DMS114 treated with DMSO at 0.1 percent for 48 hours (cell line): ENCODE measurements around the gene RAPH1.
"Not testable (repeated sequence)": the region's sequence is repeated elsewhere in the genome, so short reads cannot be mapped to it uniquely, and the experiment has no call there.

Source experiments
- DNase-seq: peaks from one replicate; lab custom pipeline; 2025; ENCODE audit not compliant: unreplicated experiment; lab: John Stamatoyannopoulos, UW

Gene RAPH1

DNA sequence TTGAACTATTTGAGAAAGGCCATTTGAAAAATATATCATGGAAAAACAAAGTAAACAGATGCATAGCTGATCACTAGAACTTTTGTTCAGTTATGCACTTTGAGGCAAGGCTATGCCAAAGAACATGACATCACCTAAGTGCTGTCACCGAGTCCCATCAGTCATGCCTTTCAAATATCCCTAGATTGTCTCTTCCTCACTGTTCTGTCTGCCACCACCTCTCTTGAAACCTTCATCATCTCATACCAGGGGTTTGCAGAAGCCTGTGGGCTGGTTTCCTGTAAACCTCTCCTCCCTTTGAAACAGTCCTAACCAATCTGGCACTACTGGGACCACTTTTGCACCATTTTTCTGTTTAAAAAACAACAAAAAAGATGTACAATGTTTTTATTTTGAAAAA is 12.3 kb upstream of the RAPH1 start:
- DNase-seq: no peak

DNA sequence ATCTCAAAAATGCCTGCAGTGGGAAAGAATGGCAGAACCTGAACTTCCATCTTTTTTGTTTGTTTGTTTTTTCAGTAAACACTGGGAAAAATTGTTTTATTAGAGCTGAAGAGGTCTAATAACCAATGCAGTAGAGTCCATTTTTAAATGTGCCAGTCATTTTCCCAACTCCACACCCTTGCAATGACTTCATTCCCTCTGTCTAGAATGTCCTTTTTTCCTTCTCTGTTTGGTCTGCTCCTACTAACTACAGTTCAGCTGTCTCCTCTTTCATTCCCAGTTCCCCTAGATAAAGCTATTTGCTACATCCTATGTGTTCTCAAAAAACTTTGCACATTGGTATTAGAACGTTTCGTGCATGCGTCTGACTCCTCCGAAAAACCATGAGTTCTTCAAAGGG is 9.3 kb upstream of the RAPH1 start:
- no peak for DNase-seq

DNA sequence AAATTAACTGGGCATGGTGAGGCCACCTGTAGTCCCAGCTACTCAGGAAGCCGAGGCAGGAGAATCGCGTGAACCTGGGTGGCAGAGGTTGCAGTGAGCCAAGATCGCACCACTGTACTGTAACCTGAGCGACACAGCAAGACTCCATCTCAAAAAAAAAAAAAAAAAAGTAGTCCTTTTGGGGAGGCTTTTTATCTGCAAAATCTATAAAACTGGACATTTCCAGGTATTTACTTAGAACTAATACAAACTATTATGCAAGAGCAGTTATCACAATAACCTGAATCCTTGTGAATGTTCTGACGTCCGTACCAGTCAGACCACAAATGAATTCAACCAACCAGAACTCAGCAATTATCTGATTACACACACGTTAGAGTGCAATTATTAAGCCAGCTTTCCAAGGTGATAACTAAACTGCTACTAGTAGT is 8.8 kb upstream of the RAPH1 start:
- no peak for DNase-seq

DNA sequence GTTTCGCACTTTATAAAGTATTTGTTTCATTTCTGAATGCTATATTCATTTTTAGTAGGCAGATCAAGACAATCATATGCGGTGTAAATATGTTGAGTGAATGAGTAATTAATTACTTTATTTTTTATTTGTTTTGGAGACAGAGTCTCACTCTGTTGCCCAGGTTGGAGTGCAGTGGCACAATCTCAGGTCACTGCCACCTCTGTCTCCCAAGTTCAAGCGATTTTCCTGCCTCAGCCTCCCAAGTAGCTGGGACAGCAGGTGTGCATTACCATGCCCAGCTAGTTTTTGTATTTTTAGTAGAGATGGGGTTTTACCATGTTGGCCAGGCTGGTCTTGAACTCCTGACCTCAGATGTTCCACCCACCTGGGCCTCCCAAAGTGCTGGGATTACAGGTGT is 5.5 kb upstream of the RAPH1 start:
- DNase-seq: not testable (repeated sequence)

DNA sequence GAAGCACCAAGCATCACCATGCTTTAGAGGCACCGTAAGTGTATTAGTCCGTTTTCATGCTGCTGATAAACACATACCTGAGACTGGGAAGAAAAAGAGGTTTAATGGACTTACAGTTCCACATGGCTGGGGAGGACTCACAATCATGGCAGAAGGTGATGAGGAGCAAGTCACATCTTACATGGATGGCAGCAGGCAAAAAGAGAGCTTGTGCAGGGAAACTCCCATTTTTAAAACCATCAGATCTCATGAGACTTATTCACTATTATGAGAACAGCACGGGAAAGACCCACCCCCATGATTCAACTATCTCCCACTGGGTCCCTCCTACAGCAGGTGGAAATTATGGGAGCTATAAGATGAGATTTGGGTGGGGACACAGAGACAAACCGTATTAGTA is 3.1 kb upstream of the RAPH1 start:
- DNase-seq: not testable (repeated sequence)

DNA sequence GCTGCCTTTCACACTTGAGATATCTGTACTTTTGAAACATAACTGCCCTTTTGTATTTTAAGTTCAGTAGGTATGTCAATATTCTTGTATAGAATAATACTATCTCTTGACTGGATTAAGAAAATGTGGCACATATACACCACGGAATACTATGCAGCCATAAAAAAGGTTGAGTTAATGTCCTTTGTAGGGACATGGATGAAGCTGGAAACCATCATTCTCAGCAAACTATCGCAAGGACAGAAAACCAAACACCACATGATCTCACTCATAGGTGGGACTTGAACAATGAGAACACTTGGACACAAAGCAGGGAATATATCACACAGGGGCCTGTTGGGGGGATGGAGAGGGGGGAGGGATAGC is 1.5 kb upstream of the RAPH1 start:
- DNase-seq: not testable (repeated sequence)

DNA sequence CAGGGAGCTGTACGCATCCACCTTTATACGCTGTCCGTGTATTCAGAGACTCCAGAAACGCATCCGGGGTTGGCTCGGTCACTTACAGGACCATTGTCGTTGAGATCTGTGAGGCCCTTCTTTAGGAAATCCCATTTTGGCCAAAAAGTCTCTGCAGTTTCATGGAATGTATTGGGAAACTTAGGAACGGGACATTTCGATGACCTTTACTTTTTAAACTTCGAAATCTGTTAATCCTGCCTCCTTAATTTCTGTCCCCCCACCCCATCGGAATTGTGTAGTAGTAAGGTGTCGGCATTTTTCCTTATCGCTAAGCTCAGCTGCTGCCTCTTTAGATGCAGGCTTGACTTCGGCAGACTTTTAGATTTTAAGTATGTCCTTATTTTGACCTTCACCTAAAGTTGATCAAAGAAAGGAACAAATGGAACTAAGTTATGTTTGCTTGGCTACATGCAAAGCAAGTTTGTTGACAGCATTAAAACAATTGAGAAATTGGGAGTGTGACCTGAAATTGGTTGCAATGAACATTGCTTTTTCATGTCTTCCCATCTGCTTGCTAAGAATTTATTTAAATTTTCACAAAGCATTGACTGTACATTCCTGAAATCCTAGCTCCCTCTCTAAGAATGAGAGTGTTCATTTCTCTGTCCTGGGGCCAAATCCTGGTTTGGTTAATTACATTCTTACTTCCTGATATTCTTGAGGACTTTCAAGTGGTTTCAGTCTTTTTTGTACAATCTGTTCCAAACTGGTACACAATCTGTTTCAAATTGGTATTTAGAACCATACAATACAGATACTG is 884 bp upstream of the RAPH1 start:
- DNase-seq: no peak

DNA sequence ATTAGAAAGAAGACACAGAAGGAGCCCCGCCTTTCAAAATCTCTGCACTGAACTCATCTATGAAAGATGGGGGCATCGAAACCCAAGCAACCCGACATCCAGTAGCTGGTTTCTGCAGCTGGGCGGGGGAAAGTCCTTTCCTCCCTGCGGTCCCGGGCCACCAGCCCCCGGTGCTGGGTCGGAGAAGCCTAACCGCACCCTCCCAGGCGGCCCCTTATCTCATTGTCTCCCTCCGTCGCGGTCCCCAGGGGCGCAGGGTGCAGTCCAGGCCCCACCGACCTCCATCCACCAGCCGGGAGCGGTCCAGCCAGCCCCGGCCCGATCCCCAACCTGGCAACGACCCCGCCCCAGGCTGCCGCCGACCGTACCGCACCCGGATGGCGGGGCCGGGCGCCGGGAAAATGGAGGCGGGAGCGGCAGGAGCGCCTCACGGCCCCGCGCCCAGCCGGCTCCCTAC is 452 bp downstream of the RAPH1 start:
- DNase-seq: no peak

DNA sequence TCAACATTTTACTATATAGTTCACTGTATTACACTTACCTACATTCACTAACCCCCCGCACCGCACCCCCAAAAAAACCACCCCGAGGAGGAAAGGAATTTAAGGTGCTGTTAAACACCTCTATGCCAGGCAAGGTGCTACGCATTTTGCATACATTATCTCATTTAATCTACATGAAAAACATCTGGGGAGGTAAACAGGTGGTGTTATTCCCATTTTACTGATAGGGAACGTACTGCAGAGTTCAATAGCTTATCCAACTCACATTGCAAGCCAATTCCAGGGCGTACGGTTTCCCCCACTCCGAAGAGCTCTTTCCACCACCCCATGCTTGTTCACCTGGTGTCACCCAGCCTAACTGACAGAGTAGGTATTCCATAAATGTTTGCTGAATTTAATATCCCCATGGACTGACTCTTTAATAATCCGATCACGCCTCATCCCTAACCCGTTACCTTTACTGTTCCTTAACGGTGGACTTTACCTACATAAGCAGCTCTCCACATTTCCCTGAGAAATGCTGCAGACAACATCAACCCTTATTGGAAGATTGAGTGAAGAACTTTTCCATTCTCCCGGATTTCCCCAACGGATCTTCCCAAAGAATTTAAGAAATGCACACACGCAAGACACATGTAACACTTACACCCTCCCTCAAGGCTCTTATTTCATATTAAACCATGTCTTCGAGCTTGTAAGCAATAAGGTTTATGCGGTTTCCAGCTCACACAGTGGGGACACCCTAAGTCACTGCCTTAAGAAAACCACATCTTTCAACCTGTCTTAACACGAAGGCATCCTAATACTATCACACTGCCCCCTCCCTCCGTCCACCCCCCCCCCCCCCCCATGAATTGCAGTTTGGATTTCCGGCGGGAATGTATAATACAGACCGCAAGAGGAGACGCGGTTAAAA is 1.2 kb downstream of the RAPH1 start:
- no peak for DNase-seq

DNA sequence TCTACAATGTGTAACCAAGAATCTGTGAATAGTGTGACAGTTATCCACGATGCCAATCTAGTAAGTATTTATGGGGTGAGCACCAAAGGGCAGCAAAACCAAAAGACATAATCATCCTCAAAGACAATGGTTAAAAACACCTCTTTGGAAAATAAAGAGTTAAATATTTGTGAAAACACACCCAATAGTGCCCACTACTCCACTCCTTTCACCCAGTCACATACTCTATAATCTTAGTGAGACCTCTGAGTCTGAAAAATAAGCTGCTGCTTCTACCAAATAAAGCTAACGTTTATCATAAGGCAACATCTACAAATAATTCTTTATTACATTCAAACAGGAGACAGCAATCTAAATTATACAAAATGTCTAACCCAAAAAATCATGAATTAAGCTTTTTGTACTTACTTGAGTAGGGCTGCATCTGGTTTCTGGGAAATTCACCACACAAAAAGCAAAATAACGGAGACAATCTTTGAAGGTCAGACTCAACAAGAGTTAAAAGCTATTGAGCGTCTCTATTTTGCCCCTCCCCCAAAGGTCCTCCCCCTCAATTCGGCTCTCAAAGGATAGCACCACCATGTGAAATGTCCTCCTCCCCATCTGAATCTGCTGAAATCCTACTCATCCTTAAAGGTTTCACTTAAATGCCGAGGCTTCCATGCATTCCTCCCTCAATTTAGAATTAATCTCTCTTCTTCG is 2.0 kb downstream of the RAPH1 start:
- peak; percentile 30 for DNase-seq

DNA sequence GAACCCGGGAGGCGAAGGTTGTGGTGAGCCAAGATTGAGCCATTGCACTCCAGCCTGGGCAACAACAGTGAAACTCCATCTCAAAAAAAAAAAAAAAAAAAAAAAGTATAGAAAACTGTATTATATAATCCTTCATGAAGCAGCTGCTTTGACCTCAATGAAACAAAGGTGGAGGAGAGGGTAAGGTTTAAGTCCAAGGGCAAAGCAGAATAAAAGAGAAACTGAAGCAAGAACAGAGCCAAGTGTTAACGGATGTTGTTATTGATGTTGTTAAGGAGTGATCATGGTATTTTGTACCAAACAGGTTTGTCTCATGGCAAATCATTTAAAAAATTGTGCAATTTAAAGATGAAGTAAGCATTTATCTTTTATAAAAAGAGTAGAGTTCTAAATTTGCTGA is 7.4 kb downstream of the RAPH1 start:
- DNase-seq: no peak

DNA sequence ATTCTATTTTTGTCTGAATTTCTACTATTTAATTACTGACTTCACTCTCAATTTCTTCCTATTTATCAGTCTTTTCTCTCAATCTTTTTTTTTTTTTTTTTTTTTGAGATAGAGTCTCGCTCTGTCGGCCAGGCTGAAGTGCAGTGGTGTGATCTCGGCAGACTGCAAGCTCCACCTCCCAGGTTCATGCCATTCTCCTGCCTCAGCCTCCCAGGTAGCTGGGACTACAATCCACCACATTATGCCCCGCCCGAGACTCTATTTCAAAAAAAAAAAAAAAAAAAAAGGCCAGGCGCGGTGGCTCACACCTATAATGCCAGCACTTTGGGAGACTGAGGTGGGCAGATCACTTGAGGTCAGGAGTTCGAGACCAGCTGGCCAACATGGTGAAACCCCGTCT is 21.8 kb downstream of the RAPH1 start:
- DNase-seq: not testable (repeated sequence)

DNA sequence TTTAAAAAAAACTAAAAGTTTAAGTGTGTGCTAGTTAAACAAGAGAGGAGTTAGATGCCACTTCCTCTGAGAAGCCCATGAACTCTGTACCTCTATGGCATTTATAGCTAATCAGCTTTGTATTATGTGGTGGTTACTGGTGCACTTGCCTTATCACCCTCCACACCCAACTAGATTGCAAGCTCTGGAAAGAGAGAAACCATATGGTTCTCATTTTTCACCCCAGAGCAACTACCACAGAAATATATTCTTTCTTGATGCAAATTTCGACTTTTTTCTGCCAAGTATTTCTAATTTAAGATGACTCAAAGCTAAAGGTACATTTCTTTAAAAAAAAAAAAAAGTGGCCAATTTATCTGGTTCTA is 24.2 kb downstream of the RAPH1 start:
- DNase-seq: no peak

DNA sequence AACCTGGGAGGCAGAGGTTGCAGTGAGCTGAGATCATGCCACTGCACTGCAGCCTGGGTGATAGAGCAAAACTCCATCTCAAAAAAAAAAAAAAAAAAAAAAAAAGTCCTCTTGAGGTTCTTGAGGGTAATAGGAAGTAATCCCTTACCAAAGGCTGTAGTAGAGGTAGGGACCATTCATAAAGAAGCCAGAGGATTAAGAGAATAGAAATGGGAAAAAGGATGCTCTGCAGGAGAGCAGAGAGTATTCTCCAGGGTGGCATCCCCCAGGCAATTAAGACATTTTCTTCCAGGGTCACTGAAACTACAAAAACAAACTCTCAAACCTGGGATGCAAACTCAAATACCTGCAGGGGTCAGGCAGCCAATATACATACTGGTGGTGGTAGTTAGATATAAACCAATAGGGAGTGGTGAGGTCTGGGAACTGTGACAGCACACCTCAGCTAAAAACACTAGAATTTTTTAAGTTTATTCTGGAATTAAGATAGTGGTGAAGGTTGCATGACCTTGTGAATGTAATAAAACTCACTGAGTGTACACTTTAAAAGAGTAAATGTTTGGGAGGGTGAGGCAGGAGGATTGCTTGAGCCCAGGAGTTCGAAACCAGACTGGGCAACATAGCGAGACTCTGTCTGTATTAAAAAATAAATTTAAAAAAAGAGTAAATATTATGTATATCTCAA is 24.7 kb downstream of the RAPH1 start:
- no peak for DNase-seq

DNA sequence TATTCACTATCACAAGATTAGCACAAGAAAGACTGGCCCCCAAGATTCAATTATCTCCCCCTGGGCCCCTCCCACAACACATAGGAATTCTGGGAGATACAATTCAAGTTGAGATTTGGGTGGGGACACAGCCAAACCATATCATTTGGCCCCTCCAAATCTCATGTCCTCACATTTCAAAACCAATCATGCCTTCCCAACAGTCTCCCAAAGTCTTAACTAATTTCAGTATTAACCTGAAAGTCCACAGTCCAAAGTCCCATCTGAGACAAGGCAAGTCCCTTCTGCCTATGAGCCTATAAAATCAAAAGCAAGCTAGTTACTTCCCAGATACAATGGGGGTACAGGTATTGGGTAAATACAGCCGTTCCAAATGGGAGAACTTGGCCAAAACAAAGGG is 31.6 kb downstream of the RAPH1 start:
- DNase-seq: not testable (repeated sequence)

DNA sequence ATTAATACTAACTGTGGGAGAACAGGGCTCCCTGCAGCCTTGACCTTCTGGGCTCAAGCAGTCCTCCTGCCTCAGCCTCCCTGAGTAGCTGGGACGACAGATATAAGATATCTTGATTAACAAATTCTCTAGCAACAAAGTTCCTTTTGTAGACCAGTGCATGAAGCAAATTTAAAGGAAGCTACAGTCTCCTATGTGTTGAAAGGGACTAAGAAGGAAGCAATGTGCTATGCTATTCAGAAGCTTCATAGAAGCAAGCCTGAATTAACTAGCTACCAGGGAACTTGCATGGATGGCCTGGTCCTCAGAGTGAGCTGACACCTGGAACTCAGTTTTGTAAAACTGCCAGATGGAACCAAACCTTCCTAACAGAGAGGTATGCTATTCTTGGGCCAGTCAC is 33.2 kb downstream of the RAPH1 start:
- DNase-seq: no peak

DNA sequence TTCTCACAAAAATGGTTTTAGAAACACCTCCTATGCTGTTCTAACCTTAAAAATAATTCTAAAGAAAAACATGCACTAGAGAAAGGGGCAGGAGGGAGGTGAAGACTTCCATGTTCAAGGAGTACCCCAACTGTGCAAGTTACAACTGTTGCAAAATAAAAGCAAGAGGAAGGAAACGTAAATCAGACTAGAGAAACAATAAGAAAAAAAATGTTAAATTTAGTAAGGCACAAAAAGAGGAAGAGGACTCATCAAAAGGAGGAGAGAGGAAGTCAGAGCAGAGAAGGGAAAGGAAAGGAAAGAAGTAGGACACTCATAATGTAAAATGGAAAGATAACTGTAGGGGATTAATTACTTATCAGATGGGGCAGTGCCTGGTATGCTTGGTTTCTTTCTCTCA is 34.1 kb downstream of the RAPH1 start:
- no peak for DNase-seq

DNA sequence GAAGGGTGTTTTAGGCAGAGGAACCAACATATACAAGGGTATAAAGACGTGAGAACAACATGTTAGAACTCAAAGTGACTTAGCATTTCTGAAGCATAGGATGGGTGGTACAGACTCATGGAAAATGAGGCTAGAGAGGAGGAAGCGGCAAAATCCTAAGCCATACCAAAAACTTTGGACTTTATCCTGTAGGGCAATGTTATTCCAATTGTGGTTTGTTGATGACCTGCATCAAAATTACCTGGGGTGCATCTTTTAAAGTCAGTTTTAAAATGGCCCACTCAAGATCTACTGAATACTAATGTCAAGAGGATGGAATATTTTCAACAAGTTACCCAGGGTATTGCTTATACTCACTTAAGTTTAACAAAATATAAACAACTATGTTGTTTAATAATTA is 34.8 kb downstream of the RAPH1 start:
- no peak for DNase-seq

DNA sequence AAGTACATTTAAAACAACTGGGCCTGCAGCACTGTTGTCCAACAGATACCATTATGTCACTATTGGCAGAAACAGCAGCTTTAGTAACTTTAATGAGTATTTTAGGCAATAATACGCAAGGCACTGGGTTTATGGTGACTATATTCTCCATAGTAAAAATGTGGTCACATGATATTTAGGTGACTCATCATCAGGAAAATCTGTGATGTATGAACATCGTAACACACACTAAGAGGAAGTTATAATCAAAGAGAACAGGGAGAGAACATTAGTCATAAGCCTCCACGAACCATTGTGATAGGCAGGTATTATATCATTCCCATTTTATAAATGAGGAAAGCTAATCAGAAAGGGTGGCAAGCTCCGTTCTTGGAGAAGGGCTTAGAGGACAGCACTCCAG is 36.9 kb downstream of the RAPH1 start:
- DNase-seq: no peak

DNA sequence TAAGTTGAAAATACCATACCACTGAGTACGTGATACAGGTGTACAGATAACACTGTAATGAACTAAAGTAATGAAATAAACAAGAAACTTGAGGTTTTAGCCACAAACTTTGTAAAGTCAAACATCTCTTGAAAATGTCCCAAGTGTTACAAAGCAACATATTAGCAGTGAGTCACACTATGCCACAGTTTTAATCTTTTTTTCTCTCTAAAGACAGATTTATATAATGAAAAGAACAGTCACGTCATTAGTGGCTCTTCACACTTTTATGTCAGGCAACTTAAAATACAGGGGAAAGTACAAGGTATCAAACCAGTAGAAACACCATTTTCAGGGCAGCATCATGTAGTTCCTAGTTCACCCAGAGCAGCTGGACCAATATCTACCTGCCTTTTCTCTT is 42.1 kb downstream of the RAPH1 start:
- no peak for DNase-seq

DNA sequence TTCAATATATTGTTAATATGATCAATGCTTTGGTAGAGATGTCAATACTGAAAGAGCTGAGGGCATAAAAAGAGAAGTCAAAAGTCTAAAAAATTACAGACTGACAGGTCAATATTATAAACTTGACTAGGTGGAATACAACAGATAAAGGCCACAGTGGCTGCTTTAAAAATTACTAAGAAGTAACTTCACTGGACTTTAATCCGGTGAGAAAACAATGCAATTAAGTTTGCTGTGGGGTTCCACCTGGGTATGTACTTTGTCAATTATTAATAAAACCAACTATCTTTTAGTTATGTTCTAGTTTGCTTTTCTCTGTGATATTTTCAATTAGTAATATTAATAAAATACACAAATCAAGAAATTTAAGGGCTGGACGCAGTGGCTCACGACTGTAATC is 44.7 kb downstream of the RAPH1 start:
- no peak for DNase-seq
